HepG2 (cell line): ENCODE measurements around the gene PNN. TPM values are rescaled to one million over a fixed set of nuclear protein-coding genes. Genes with fewer than 3 reads are reported as not detected.

ENCODE experiments used
- BCL6 ChIP-seq: IDR thresholded peaks from 2 replicates; pipeline ENCODE4 v1.6.1; 2016; ENCODE audit warnings: missing genetic modification reagents, missing compliant biosample characterization
- NCOA2 ChIP-seq: sonication (generic); formaldehyde crosslinking; IDR thresholded peaks from 2 replicates; pipeline ENCODE4 v1.8.0; 2022; ENCODE audit warnings: inconsistent platforms
- NCOA5 ChIP-seq: sonication (generic); formaldehyde crosslinking; IDR thresholded peaks from 2 replicates; pipeline ENCODE4 v1.4.0; 2020; ENCODE audit warnings: missing genetic modification reagents
- ONECUT2 ChIP-seq: sonication (generic); formaldehyde crosslinking; IDR thresholded peaks from 2 replicates; pipeline ENCODE4 v1.4.0; 2020; ENCODE audit warnings: missing genetic modification reagents
- RAD21 ChIP-seq: fragments of 450-650 bp; formaldehyde crosslinking; IDR thresholded peaks from 2 replicates; pipeline ENCODE4 v1.5.0; 2020; ENCODE audit warnings: mild to moderate bottlenecking
- RBFOX2 ChIP-seq: fragments of 200-400 bp; formaldehyde crosslinking; IDR thresholded peaks from 2 replicates; pipeline ENCODE4 v1.6.1; 2017; ENCODE audit warnings: low read depth, mild to moderate bottlenecking, low read length
- SOX13 ChIP-seq, 3 experiments: fragments of 450-650 bp in 1 of 3; sonication (generic) in 1 of 3; formaldehyde crosslinking in 1 of 3; IDR thresholded peaks in 2 of 3; conservative IDR thresholded peaks in 1 of 3; 2 replicates each; pipeline versions ENCODE4 v1.5.0 to v1.6.1; 2016 to 2020; ENCODE audit warnings: antibody characterized with exemption in 1 of 3, mild to moderate bottlenecking in 1 of 3, missing compliant biosample characterization in 1 of 3, missing genetic modification reagents in 1 of 3, moderate library complexity in 1 of 3
- ZIK1 ChIP-seq: sonication (generic); formaldehyde crosslinking; IDR thresholded peaks from 2 replicates; pipeline ENCODE4 v1.5.0; 2020; ENCODE audit warnings: mild to moderate bottlenecking, low read depth, missing genetic modification reagents, borderline replicate concordance
- ZMAT3 ChIP-seq: sonication (generic); formaldehyde crosslinking; conservative IDR thresholded peaks from 2 replicates; pipeline ENCODE4 v1.7.0; 2021; ENCODE audit warnings: missing genetic modification reagents
- ZNF547 ChIP-seq: sonication (generic); formaldehyde crosslinking; IDR thresholded peaks from 2 replicates; pipeline ENCODE4 v1.5.1; 2020; ENCODE audit warnings: mild to moderate bottlenecking, missing genetic modification reagents
- polyA plus RNA-seq, 8 experiments: library from polyadenylated mRNA; depleted of rRNA in 3 of 8; stranded (reverse) in 7 of 8; unstranded in 1 of 8; fragments of >200 nt; fragmentation: Illumina TruSeq in 4 of 8; extraction: Trizol in 4 of 8; gene quantifications; 2 replicates each; pipeline versions ENCODE4 v1.2.1 to v1.2.3, GENCODE V29; 2011 to 2016; ENCODE audit warnings: low read depth in 4 of 8, missing spikeins in 1 of 8, mixed read lengths in 1 of 8; ENCODE audit not compliant: insufficient read depth in 1 of 8
- total RNA-seq, 5 experiments: library from RNA; depleted of rRNA; stranded (reverse); fragments of >200 nt; fragmentation: Illumina TruSeq; extraction: Trizol; gene quantifications; 2 replicates each; pipeline ENCODE4 v1.2.3, GENCODE V29; 2016; ENCODE audit warnings: low read depth in 1 of 5
- TF ChIP-seq, protein P1 (sequence below), 2 experiments: fragments of 450-650 bp in 1 of 2; sonication (generic) in 1 of 2; formaldehyde crosslinking in 1 of 2; IDR thresholded peaks; 2 replicates each; pipeline versions ENCODE4 v1.6.1 to v1.8.0; 2016 to 2022; ENCODE audit warnings: antibody characterized with exemption in 1 of 2, mild to moderate bottlenecking in 1 of 2, missing genetic modification reagents in 1 of 2
- TF ChIP-seq, protein P2 (sequence below): sonication (generic); formaldehyde crosslinking; IDR thresholded peaks from 2 replicates; pipeline ENCODE4 v1.4.0; 2020; ENCODE audit warnings: missing genetic modification reagents, borderline replicate concordance

PNN gene
- total and polyA plus RNA-seq, 2 of the 13 experiments (the other 11 are each of a cell fraction or from before 2014, with no cell fraction given): 58.0 to 214 TPM

DNA sequence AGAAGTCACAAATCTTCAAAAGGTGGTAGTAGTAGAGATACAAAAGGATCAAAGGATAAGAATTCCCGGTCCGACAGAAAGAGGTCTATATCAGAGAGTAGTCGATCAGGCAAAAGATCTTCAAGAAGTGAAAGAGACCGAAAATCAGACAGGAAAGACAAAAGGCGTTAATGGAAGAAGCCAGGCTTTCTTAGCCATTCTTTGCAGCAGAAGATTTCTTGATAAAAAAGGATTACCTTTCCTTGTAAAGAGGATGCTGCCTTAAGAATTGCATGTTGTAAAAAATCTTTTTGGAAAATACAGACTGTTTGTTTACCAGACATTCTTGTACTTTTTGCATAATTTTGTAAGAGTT lies 6.6 kb downstream of the PNN start (continued):
- TF ChIP-seq, protein P1, sequence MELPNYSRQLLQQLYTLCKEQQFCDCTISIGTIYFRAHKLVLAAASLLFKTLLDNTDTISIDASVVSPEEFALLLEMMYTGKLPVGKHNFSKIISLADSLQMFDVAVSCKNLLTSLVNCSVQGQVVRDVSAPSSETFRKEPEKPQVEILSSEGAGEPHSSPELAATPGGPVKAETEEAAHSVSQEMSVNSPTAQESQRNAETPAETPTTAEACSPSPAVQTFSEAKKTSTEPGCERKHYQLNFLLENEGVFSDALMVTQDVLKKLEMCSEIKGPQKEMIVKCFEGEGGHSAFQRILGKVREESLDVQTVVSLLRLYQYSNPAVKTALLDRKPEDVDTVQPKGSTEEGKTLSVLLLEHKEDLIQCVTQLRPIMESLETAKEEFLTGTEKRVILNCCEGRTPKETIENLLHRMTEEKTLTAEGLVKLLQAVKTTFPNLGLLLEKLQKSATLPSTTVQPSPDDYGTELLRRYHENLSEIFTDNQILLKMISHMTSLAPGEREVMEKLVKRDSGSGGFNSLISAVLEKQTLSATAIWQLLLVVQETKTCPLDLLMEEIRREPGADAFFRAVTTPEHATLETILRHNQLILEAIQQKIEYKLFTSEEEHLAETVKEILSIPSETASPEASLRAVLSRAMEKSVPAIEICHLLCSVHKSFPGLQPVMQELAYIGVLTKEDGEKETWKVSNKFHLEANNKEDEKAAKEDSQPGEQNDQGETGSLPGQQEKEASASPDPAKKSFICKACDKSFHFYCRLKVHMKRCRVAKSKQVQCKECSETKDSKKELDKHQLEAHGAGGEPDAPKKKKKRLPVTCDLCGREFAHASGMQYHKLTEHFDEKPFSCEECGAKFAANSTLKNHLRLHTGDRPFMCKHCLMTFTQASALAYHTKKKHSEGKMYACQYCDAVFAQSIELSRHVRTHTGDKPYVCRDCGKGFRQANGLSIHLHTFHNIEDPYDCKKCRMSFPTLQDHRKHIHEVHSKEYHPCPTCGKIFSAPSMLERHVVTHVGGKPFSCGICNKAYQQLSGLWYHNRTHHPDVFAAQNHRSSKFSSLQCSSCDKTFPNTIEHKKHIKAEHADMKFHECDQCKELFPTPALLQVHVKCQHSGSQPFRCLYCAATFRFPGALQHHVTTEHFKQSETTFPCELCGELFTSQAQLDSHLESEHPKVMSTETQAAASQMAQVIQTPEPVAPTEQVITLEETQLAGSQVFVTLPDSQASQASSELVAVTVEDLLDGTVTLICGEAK (IDR thresholded peaks at IDR 0.05): 0 out of 2 replicates have a peak, but pooled peaks have one; percentile 1
- TF ChIP-seq, protein P1 (CRISPR knock-in tag; IDR thresholded peaks at IDR 0.05): no peak
- peak; percentile 81 for TF ChIP-seq RBFOX2
- TF ChIP-seq ZNF547 (CRISPR knock-in tag): no peak
- TF ChIP-seq, protein P2, sequence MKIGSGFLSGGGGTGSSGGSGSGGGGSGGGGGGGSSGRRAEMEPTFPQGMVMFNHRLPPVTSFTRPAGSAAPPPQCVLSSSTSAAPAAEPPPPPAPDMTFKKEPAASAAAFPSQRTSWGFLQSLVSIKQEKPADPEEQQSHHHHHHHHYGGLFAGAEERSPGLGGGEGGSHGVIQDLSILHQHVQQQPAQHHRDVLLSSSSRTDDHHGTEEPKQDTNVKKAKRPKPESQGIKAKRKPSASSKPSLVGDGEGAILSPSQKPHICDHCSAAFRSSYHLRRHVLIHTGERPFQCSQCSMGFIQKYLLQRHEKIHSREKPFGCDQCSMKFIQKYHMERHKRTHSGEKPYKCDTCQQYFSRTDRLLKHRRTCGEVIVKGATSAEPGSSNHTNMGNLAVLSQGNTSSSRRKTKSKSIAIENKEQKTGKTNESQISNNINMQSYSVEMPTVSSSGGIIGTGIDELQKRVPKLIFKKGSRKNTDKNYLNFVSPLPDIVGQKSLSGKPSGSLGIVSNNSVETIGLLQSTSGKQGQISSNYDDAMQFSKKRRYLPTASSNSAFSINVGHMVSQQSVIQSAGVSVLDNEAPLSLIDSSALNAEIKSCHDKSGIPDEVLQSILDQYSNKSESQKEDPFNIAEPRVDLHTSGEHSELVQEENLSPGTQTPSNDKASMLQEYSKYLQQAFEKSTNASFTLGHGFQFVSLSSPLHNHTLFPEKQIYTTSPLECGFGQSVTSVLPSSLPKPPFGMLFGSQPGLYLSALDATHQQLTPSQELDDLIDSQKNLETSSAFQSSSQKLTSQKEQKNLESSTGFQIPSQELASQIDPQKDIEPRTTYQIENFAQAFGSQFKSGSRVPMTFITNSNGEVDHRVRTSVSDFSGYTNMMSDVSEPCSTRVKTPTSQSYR: no peak
- no peak for TF ChIP-seq NCOA5 (CRISPR knock-in tag)
- TF ChIP-seq RAD21 (CRISPR knock-in tag): 0 out of 2 replicates have a peak, but pooled peaks have one; percentile 35
- TF ChIP-seq BCL6 (CRISPR knock-in tag): no peak
- TF ChIP-seq ZMAT3 (CRISPR knock-in tag): no peak
- TF ChIP-seq ONECUT2: no peak
- no peak for TF ChIP-seq SOX13 (IDR thresholded peaks at IDR 0.05)
- peak in 1 of 2 experiments; percentile 59; a peak in 1 of 4 replicates for TF ChIP-seq SOX13 (CRISPR knock-in tag; conservative IDR thresholded peaks at IDR 0.05 in 1 of 2, IDR thresholded peaks at IDR 0.05 in 1 of 2)
- TF ChIP-seq NCOA2: 0 out of 2 replicates have a peak, but pooled peaks have one; percentile 10
- no peak for TF ChIP-seq ZIK1 (CRISPR knock-in tag)
- TF ChIP-seq, all 625 proteins: peak for 6
